Astrocyte (in vitro differentiated cells and primary cell): ENCODE results near the gene EVL.

Source experiments
- CTCF ChIP-seq: IDR thresholded peaks from 2 replicates; pipeline ENCODE4 v1.5.1; 2011; ENCODE audit warnings: low read depth, mild to moderate bottlenecking, inconsistent platforms, low read length, moderate library complexity; ENCODE audit not compliant: insufficient read depth
- EZH2 ChIP-seq: IDR thresholded peaks from 2 replicates; pipeline ENCODE4 v1.6.1; 2012; ENCODE audit warnings: mild to moderate bottlenecking, low read length, inconsistent platforms; ENCODE audit not compliant: insufficient read depth

DNA sequence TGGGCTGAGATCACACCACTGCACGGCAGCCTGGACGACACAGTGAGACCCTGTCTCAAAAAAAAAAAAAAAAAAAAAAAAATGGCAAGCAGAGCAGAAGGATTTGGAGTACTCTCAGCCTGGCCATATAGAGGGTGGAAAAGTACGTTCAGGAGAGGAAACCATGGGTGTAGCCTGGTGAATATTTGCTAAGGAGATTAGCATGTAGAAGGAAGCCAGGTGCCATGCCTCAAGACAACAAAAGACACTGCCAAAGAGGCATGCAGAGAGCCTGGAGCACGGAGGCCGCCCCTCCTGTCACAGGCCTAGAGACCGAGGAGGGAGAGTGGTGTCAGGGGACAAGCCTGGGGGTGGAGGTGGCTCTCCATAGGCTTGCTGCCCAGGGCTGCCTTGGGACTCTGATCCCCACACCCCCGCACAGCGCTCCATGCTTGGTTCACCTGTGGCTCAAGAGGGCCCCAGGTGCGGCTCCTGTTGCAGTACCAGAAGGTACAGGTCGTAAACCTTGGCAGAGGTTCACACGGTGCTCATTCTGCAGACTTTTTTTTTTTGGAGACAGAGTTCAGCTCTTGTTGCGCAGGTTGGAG lies 122.1 kb downstream of the EVL start:
- TF ChIP-seq CTCF: no peak
- TF ChIP-seq EZH2: no peak
